KBM-7 (cell line): Measurements from ENCODE around the gene MED26.
"Not testable (repeated sequence)": the region's sequence is repeated elsewhere in the genome, so short reads cannot be mapped to it uniquely, and the experiment has no call there.

Experiments used
- DNase-seq: peaks from one replicate; pipeline ENCODE4 v3.0.0-alpha.2; 2015
- in situ Hi-C: fragments of 300-500 bp; cut with MboI; formaldehyde crosslinking; loops from 2 replicates; pipeline ENCODE4 v1.14.3; 2020; ENCODE audit warnings: low sequenced_read_pairs, low pct_unique_long_range_greater_than_20kb, mixed read lengths

MED26 gene

DNA sequence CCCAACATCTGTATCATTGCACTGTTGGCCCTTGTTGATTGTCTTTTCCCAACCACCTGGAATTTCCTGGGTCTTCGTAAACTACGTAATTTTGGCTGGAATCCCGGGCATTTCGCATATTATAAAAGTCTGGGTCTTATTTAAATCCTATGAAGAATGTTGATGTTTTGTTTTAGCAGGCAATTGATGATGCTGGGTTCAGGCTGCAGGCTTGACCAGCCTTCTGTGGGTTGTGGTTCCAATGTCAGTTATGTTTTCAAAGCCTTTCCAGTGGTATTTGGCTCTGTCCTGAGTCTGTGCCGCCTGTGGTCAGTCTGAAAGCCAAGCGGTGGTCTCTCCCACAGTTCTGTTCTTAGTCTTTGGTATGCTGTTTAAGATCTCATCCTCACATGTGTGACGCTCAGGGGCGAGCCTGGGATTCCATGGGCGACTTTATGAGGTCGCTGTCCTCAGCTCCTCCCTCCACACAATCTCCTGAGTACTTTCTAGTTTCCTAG, 68.2 kb downstream of the MED26 start:
- DNase-seq = no peak
- in situ Hi-C loops = no loop called here

DNA sequence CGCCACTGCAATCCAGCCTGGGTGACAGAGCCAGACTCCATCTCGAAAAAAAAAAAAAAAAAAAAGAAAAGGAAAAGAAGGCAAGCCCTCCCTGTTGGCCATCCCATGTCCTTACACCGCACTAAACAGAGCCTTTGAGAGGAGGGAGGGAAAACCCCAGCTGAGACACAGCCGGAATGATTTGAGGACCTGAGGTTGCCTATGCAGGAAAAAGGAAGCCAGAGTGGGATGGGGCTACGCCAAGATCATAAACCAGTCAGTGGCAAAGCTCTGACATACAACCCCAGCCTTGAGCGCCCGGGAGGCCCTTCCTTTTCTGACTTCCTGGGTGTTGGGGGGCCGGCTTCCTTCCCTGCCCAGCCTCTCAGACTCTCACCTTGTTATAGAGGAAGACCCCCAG, 73.2 kb downstream of the MED26 start:
- DNase-seq = no peak
- in situ Hi-C loops = no loop called here

DNA sequence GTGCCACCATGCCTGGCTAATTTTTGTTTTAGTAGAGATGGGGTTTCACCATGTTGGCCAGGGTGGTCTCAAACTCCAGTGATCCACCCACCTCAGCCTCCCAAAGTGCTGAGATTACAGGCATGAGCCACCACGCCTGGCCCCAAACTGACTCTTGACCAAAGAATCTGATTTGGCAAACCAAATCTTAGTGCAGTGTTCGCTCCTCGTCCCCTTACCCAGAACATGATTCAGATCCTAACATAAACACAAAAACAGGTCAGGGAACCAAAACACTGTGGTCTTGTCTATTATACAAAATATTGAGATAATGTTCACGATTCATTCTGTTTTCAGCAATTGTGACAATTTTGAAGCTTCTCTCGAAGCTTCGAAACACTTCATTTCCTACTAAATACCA, 76.1 kb downstream of the MED26 start:
- in situ Hi-C loops, DNase-seq: not testable (repeated sequence)

DNA sequence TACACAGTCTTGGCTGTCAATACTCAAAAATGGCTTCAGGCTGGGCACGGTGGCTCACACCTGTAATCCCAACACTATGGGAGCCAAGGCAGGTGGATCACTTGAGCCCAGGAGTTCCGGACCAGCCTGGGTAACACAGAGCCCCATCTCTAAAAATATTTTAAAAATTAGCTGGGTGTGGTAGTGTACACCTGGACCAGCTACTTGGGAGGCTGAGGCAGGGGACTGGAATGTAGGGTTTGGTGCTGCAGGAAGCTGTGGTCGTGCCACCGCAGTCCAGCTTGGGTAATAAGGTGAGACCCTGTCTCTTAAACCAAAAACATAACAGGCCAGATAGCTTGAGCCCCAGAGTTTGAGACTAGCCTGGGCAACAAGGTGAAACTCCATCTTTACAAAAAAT, 79.0 kb downstream of the MED26 start:
- no peak for DNase-seq

DNA sequence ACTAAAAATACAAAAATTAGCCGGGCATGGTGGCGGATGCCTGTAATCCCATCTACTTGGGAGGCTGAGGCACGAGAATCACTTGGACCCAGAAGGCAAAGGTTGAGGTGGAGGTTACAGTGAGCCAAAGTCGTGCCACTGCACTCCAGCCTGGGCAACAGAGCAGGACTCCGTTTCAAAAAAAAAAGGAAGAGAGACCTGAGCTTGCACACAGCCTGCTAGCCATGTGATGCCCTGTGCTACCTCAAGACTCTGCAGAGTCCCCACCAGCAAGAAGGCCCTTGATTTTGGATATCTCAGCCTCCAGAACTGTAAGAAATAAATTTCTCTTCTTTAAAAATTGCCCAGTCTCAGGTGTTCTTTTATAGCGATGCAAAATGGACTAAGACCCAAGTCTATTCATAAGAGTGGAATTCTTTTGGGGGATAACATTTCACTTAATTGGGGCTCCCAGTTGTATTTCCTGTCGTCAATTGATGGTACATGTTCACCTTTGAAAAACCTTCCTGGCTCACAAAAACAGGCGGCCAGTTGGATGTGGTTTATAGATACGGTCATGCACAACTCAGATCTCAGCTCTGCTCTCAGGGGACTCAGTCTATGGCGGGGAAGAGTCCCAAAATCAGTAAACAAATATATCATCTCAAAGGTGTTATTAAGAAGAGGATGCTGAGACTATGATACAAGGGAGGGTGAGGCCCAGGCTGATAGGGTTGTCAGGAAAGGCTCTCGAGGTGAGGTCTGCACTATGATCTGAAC, 83.4 kb downstream of the MED26 start:
- DNase-seq = no peak
- in situ Hi-C loops = no loop called here

More for the DNA sequence above, 79.0 kb downstream of the MED26 start:
- in situ Hi-C loops = no loop called here

DNA sequence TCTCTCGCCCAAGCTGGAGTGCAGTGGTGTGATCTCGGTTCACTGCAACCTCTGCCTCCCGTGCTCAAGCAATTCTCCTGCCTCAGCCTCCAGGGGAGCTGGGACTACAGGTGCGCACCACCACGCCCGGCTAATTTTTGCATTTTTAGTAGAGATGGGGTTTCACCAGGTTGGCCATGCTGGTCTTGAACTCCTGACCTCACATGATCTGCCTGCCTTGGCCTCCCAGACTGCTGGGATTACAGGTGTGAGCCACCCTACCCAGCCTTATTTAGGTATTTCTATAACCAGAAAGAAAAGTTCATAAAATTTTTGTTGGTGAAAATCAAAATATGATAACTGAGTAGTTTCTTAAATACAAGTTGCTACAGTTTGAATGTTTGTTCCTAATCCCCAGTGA, 84.3 kb downstream of the MED26 start:
- in situ Hi-C loops = not testable (repeated sequence)

DNA sequence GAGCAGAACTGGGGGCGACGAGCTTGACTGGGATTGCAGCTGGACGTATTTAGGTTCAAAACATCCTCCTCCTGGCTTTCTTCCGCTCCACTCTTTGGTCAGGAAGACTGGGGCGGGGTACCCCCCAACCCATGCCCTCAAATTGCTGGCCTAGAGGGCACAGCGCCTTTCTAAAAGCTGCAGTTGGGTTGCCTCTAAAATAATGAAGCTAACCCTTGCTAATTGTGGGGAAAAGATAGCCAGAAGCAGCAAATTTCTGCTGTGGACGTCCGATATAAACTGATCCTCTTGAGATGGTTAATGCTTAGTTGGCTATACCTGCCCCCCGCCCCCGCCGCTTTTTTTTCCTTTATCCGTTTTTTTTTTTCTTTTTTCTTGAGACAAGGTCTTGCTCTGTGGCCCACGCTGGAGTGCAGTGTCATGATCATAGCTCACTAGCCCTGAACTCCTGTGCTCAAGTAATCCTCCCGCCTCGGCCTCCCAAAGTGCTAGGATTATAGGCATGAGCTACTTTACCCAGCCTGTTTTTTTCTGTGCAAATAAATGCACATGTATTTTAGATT, 85.0 kb downstream of the MED26 start:
- in situ Hi-C loops = no loop called here
- DNase-seq = no peak

More for the DNA sequence above, 84.3 kb downstream of the MED26 start:
- not testable (repeated sequence) for DNase-seq

DNA sequence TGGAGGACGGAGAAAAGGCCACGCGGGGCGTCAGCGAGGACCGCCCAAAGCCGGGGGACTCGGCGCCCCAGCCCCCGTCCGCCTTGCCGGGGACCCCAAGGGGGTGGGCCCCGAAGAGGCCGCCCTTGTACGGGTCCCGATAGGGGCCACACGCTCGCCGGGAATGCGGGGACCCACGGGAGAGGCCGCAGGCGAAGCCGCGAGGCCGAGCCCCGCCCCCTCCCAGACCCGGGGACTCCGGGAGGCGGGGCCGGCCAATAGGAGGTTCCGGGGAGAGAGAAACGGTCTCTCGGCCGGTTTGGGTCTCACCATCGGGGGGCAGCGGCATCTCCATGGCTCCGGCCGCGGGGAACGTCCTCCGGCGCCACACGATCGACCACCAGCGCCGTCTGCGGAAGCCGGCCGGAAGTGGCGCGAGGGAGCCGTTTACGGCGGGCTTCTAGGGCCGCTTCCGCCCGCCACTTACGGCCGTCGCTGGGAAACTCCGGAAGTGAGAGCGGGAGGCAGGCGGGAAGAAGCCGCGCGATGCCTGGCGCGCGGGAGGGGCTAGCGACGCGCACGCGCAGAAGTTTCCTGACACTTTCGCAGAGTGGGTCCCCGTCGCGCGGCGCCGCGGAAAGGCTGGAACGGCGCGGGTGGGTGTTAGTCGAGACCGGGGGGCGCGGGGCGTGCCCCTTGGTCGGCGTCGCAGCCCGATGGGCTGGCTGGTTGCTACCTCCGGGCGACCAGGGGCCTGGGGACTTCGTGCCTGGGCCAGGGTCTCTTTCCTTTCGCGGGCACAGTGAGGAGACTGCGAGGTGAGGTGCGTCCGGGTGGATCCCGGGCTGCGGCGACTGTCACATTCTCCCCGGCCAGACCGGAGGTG, 85.7 kb downstream of the MED26 start, which contains the start of gene CHERP:
Gene CHERP, minus strand, starts transcription at position 393 of the 865 bp plus-strand sequence. Its CDS starts 59 bp downstream, at position 334.
- peak; percentile 96 for DNase-seq
- in situ Hi-C loops = no loop called here

DNA sequence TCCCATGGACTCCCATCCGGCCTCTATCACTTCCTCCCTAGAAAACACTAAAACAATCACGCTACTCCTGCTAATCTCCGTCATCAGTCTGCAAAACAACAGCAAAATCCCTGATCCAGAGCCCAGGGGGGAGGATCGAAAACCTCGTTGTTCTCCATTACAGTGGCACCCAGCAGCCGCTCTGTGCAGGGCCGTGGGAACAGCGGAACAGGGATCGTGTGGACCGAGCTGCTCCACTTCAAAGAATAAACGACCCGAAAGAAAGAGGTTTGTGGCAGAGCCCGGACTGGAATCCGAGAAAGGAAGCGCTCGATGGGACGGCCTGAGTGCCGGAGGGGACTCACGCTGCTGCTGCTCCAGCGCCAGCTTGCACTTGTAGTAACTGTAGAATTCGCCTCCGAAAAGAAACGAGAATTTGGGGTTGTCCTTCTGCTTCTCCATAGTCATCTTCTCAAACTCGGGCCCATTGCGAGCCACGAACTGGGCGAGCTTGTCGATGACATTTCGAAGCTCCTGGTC, 86.4 kb downstream of the MED26 start:
- in situ Hi-C loops = no loop called here
- no peak for DNase-seq

DNA sequence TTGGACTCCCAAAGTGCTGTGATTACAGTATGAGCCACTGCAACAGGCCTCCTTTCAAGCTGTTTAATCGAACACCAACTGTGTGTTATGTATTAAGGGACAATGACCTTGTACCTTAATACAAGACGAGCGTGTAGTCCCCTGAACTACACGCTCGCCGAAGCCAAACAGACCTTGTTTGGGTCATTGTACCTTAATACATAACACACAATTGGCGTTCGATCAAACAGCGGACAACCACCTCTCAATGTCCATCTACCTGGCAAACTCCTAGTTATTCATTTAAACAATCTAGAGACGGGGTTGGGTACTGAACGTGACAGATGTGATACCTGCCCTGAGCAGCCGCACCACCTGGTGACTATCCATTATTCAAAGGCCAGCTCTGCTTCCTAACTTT, 87.1 kb downstream of the MED26 start:
- DNase-seq = no peak
- in situ Hi-C loops = no loop called here

DNA sequence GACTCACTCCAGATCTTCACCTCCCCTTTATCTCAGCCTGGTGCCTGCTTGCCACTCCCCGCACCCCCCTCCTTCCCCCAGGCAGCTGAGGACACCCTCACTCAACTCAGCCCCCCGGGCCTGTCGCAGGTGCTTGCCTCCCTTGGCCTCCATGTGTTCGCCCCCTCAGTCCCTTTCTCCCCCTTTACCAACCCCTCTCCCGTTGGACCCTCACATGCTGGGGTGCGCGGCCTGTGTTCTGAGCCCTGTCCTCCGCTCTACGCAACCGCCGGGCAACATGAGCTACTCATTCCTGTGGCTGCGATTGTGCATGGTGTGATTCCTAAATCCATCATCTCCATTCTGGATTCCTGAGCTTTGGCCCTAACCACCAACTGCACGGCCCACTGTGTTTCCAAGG, 90.9 kb downstream of the MED26 start:
- DNase-seq = no peak
- in situ Hi-C loops = no loop called here

DNA sequence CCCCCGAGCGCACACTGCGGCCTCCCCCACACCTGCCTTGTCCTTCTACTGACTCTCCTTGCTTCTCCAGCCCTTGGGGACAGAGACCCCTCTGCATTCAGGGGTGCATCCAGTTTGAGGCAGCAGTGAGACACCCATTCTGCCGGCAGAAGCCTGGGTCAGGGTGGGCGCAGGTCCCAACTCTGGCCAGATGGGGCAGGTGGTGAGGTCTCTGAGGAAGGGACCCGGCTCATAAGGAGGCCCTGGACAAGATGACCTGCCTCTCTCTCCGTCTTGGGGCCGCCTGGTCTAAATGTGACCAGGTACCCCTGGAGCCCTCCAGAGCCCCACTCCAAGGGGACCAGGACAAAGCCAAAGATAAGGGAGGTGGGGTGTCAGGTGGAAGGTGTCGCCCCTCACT, 91.9 kb downstream of the MED26 start:
- in situ Hi-C loops = no loop called here
- DNase-seq = no peak

DNA sequence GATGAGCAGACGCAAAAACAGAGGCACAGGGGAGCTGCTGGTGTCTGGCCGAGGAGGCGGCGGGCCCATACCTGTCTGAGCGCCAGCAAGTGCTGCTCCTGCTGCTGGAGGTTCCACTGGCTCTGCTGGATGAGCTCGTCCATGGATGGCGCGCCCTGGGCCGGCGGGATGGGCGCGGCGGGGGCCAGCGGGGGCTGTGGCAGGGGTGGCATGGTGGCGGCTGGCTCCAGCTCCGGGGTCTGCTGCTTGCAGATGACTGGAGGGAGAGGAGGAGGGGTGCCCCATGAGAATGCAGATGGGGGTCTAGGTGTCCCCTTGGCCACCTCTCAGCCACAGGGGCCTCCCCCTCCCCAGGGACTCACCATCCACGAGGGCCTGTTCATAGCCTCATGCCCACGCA, 92.6 kb downstream of the MED26 start:
- DNase-seq = no peak
- in situ Hi-C loops = no loop called here

DNA sequence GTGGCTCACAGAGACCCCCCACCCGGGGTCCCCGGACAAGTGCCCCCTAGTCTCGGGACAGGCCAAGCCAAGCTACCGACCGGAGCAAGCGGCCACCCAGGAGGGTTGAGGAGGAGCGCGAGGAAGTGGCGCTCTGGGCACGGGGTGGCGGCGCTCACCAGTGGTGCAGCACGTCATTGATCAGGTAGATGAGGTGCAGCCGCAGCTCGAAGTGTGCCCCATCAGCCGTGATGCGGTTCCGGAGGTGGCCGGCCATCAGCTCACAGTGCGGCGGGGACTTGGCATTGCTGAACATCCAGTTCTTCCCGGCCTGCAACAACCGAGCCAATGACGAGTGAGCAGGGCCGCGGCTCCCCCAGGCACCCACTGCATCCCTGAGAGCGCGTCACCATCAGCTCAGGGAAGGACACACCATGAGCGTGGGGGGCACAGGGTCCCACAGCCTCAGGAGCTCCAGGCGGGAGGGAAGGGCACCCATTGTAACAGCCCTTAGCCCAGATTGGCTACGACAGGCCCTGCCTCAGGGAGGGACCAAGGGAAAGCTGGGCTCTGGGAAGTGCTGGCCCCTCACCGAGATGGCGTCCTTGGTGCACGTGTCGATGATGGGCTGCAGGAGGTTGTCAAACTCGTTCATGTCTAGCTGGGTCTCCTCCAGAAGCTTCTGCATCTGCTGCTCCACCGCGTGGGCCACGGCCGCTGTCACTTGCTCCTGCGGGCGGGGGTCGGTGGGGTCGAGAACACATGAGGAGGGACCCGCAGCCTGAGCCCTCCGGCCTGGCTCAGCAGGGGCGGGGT, 95.4 kb downstream of the MED26 start:
- in situ Hi-C loops = no loop called here
- DNase-seq = no peak

DNA sequence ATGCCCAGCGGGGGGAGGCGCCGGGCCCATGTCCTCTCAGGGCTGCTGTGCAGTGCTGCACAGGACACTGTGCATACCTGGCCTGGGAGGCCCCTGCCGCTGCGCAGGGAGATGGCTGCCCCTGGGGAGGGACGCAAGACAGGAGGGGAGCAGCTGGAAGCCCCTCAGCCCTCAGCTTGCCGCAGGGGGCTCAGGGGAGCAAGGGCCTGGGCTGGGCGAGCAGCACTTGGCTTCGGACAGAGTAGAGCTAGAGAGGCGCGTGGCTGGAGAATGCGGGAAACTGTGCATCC, 96.7 kb downstream of the MED26 start:
- DNase-seq = no peak
- in situ Hi-C loops = no loop called here

DNA sequence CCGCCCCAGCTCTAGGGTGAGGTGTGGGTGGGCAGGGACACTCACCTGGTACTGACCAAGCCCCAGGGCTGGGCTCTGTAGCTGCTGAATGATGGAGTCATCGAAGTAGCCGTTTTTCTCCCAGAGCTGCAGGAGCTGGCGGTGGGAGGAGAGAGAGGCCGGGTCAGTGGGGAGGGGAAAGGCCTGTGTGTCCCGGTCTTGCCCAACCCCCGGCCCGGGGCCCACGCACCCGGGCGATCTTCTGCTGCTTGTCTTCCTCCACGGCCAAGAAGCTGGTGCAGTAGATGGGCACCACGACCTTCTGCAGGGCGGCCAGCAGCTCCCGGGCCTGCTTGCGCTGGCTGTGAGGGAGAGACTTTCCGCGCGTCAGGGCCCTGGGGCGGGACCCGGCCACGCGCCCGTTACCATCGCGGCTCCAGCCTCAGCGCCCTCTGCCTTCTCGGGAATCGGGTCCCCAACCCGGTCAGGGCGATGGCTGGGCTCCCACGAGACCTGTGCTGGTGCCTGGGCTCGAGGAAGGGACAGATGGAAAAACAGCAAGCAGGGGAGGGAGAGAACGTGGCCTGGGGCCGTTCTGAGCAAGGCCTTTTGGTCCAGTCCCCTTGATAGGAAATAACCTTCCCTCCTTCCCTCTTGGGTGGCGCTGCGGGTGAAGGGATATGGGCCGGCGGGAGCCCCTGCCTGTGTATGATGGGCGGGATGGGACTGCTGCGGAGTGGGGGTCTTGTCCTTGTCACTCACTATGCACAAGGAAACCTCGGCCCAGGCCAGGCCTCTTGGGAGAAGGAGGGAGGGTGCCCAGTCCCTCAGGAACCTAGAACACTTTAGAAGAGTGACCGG, 97.2 kb downstream of the MED26 start:
- in situ Hi-C loops = no loop called here
- DNase-seq = no peak

DNA sequence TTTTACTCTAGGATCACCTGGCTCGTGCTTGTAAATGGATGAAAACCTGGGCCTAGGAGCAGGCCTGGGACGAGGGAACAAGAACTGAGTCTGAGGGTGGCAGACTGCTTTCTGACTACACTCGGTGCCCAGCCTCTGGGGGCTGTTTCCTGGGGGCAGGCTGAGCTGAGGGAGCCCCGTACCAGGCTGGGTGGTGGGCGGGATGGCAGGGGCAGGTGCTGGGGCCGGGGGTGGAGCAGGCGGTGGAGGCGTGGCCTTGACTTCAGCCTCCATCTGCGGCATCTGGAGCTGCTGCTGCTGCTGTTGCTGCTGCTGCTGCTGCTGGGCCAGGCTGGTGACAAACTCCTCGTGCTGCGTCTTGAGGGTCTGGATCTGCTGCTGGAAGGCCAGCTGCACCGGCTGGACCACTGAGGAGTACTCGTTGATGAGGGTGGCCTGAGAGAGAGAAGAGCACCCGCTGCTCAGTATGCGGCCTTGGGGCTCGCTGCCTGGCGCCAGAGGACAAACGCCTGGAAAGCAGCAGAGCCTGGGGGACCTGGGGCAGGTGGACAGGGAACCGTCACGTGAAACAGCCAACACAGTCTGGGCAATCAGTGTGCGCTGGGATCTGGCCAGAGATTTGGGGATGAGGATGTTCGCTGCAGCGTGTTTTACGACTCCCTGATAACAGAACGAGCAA, 98.4 kb downstream of the MED26 start:
- in situ Hi-C loops = no loop called here
- no peak for DNase-seq
